ENCODE results near the gene ARFGEF3. TPM values are rescaled to one million over a fixed set of nuclear protein-coding genes. Genes with fewer than 3 reads are reported as not detected.
"Not testable (repeated sequence)": the region's sequence is repeated elsewhere in the genome, so short reads cannot be mapped to it uniquely, and the experiment has no call there.

The ARFGEF3 gene
- total and polyA plus RNA-seq, 5 experiments from 2014 or later: not detected

DNA sequence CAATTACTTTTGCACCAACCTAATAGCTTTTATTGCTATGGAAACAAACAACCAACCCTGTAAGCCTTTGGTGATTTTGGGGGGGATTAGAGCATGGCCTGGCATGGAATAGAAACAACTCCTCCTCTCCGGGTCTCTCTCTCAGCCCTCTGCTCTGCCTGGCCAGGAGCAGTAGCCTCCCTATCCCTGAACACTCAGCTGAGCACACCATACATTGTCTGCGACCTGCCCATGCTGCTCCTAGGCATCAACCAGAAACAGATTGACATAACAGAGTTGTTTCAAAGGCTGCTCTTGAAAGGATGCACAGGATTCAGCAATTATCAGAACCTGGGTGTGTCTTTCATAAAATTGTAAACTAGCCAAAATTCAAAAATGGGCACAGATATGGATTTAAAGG, 186.1 kb downstream of the ARFGEF3 start:
- POLR2A ChIA-PET: no interaction called here
- no peak for DNase-seq
- H3K27ac Mint-ChIP-seq: peak overlapping the region in 2 of 10 donors; percentile 24 to 58
- no peaks in the 10 kb centered on the region for H3K36me3 Mint-ChIP-seq
- no peak for ATAC-seq
- peaks cover 5 to 22% (median 9%) of the 10 kb centered on the region in 5 donors for H3K27me3 Mint-ChIP-seq
- no peaks in the 10 kb centered on the region for H3K4me1 Mint-ChIP-seq
- H3K9me3 Mint-ChIP-seq: no peaks in the 10 kb centered on the region
- H3K4me3 Mint-ChIP-seq: no peak overlapping the region

DNA sequence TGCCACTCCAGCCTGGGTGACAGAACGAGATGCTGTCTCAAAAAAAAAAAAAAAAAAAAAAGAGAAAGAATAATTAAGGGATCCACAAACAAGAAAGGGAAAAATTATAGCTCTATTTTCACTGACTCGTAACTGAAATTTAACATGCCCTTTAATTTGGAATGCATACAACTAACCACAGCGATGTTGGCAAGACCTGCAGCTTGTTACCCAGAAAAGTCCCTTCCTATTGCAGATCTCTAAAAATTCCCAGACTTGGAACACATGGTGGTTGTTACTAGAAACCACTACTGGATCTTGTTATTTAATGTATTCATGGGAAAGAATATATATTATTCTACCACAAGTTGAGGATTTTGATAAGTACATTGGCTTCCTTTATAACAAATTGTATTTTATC, 188.2 kb downstream of the ARFGEF3 start:
- H3K27me3 Mint-ChIP-seq: peaks cover 7 to 21% (median 9%) of the 10 kb centered on the region in 5 donors
- no peak overlapping the region for H3K27ac Mint-ChIP-seq
- ATAC-seq (no peak), DNase-seq (no peak)
- no peaks in the 10 kb centered on the region for H3K4me1 Mint-ChIP-seq
- no peaks in the 10 kb centered on the region for H3K9me3 Mint-ChIP-seq
- no peak overlapping the region for H3K4me3 Mint-ChIP-seq
- H3K36me3 Mint-ChIP-seq: no peaks in the 10 kb centered on the region
- POLR2A ChIA-PET: no interaction called here

DNA sequence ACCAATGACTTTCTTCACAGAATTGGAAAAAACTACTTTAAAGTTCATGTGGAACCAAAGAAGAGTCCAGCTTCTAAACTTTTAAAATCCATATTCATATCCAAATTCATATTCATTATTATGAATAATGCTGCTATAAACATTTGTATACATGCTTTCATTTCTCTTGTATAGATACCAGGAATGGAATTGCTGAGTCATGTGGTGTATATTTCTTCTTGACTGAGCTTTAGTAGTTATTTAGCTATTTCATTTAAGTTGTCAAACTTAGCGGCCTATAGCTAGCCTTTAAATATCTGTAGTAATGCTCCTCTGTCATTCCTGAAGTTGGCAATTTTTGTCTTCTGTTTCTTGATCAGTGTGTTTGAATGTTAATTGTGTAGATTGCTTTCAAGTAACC, 196.2 kb downstream of the ARFGEF3 start:
- Mint-ChIP-seq H3K9me3 (peaks cover 0 to 6% (median 1%) of the 10 kb centered on the region in 9 donors), H3K4me1 (peaks cover 0 to 2% (median 0%) of the 10 kb centered on the region in 4 donors), H3K36me3 (peaks cover 0 to under 1% (median 0%) of the 10 kb centered on the region in 3 donors), H3K4me3 (no peak overlapping the region), H3K27me3 (peaks cover 6 to 22% (median 10%) of the 10 kb centered on the region in 5 donors), H3K27ac (no peak overlapping the region)
- ATAC-seq (no peak), DNase-seq (no peak)
- POLR2A ChIA-PET: no interaction called here

DNA sequence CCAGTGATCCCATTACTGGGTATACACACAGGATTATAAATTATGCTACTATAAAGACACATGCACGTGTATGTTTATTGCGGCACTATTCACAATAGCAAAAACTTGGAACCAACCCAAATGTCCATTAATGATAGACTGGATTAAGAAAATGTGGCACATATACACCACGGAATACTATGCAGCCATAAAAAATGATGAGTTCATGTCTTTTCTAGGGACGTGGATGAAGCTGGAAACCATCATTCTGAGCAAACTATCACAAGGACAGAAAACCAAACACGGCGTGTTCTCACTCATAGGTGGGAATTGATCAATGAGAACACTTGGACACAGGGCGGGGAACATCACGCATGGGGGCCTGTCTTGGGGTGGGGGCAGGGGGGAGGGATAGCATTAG, 206.9 kb downstream of the ARFGEF3 start:
- H3K9me3 Mint-ChIP-seq, DNase-seq, H3K27ac Mint-ChIP-seq, ATAC-seq, H3K4me3 Mint-ChIP-seq, POLR2A ChIA-PET, H3K4me1 Mint-ChIP-seq, H3K36me3 Mint-ChIP-seq: not testable (repeated sequence)
- H3K27me3 Mint-ChIP-seq: peaks cover 8 to 38% (median 23%) of the 10 kb centered on the region in 5 donors

DNA sequence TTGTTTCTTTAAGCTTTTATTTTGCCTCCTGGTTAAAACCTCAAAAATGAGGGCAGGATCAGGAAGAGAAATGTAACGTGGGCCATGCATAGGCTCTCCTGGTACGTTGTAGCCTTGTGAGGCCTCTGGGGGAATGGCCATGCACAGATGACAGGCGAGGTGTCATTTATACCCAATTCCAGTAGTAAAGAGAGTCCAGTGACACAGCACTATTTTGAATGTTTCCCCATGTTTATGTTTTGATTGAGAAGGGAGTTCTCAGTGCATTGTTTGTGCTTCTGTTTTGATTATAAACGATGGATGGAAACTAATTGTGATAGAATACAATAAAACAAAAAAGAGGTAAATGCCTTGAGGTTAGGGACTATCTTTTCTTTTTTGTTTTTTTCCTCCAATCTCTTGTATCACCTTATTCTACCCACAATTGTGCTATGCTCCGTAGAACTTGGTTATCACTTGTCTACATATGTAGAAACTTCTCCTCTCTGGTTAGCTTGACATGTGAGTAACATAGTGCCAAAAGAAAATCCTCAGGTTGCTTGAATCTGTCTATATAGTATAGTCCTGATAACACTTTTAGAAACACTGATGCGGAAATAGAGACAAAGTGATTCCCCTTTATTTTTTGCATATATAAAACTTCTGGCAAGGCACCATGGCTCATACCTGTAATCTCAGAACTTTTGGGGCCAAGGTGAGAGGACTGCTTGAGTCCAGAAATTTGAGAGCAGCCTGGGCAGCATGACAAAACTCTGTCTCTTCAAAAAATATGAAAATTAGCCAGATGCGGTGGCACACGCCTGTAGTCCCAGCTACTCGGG, 209.1 kb downstream of the ARFGEF3 start:
- POLR2A ChIA-PET: no interaction called here
- Mint-ChIP-seq H3K9me3 (peaks cover 0 to 4% (median 0%) of the 10 kb centered on the region in 9 donors), H3K36me3 (no peaks in the 10 kb centered on the region), H3K27me3 (peaks cover 2 to 20% (median 15%) of the 10 kb centered on the region in 5 donors), H3K27ac (no peak overlapping the region), H3K4me3 (no peak overlapping the region), H3K4me1 (peaks cover 0 to 2% (median 0%) of the 10 kb centered on the region in 4 donors)
- DNase-seq (no peak), ATAC-seq (no peak)

DNA sequence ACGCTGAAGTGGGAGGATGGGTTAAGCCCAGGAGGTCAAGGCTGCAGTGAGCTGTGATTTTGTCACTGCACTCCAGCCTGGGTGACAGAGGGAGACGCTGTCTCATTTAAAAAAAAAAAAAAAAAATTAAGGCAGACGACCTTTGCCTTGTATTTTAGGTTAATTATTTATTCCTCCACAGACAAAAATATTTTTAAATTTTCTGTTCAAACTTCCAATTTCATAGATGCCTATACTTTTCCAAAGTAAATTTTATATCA, 209.6 kb downstream of the ARFGEF3 start:
- H3K9me3 Mint-ChIP-seq: peaks cover 0 to 4% (median 0%) of the 10 kb centered on the region in 9 donors
- H3K4me1 Mint-ChIP-seq: peaks cover 0 to 2% (median 0%) of the 10 kb centered on the region in 4 donors
- H3K36me3 Mint-ChIP-seq: no peaks in the 10 kb centered on the region
- peaks cover 2 to 17% (median 13%) of the 10 kb centered on the region in 5 donors for H3K27me3 Mint-ChIP-seq
- H3K27ac Mint-ChIP-seq: no peak overlapping the region
- POLR2A ChIA-PET: no interaction called here
- H3K4me3 Mint-ChIP-seq: no peak overlapping the region
- DNase-seq: no peak
- no peak for ATAC-seq

DNA sequence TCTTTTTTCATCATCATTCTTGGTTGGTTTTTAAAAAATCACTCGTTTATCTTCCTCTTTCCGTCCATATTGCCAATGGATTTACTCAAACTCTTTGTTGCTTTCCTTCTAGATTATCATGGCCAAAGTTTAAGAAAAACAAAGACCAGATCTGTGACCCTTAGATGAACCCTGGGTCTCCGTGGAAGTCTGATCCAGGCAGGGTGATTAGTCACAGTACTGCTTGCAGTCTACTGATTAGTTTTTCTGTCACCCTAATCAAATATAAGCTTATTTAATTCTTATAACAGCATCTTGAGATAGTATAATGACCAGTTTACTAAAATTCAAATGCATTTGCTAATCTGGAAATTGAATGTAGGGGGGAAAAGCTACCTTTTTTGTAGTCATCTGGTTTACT, 210.0 kb downstream of the ARFGEF3 start:
- ATAC-seq: no peak
- Mint-ChIP-seq H3K4me3 (no peak overlapping the region), H3K27me3 (peaks cover 2 to 16% (median 10%) of the 10 kb centered on the region in 5 donors), H3K36me3 (no peaks in the 10 kb centered on the region), H3K27ac (no peak overlapping the region), H3K9me3 (peaks cover 0 to 4% (median 0%) of the 10 kb centered on the region in 9 donors), H3K4me1 (peaks cover 0 to 2% (median 0%) of the 10 kb centered on the region in 4 donors)
- DNase-seq: no peak
- POLR2A ChIA-PET: no interaction called here

DNA sequence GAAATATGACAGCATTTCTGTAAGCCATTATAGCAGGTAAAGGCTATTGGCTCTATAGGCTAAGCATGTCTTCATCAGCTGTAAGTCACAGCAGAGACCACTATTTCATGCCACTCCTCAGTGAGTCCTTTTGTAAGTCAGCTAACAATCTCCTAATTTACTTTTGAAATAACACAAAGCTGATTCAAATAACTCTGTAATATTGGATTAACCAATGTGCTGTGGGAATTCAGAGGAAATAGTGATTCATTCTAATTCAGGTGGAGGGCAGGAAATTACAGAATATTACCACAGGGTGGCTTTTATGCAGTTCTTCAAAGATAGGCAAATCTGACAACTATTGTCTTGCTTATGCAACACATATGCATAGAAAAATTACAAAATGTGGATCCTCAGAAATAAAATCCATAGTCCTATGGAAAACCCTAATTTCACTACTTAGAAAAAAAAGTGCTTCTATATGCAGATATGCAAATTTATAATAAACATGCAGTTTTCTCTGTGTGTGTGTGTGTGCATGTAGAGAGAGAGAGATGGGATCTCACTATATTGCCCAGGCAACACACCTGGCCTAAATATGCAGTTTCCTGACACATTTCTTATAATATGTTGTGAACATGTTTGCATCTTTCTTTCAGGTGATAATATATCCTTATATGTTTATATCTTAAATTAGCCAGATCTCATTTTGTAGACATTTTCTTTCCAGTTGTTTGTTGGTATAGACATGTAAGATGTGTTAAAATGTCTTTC, 211.1 kb downstream of the ARFGEF3 start:
- peak in 3 of 10 donors; percentile 2 to 19 (median 18) for DNase-seq
- H3K36me3 Mint-ChIP-seq: no peaks in the 10 kb centered on the region
- peak in 1 of 2 donors; percentile 57 for ATAC-seq
- H3K4me1 Mint-ChIP-seq: peaks cover 0 to 2% (median 0%) of the 10 kb centered on the region in 4 donors
- H3K27me3 Mint-ChIP-seq: peaks cover 0 to 11% (median 2%) of the 10 kb centered on the region in 5 donors
- no peak overlapping the region for H3K27ac Mint-ChIP-seq
- peaks cover 0 to 1% (median 0%) of the 10 kb centered on the region in 9 donors for H3K9me3 Mint-ChIP-seq
- no peak overlapping the region for H3K4me3 Mint-ChIP-seq
- POLR2A ChIA-PET: no interaction called here

DNA sequence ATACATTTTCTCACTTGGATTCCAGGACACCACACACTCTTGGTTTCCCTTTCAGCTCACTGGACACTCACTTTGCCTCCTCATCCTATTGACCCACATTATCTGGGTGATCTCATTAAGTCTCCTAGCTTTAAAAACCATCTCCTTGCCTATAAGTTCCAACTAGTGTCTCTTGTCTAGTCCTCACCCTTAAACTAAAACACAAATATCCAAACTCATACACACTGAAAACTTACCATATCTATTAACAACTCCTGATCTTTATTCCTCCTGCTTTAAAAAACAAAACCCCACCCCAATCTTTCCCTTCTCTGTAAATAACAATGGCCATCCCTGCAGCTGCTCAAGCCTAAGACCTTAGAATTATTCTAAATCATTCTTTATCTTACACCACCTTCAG, 212.5 kb downstream of the ARFGEF3 start:
- Mint-ChIP-seq H3K36me3 (no peaks in the 10 kb centered on the region), H3K4me1 (peaks cover 0 to 2% (median 0%) of the 10 kb centered on the region in 4 donors), H3K9me3 (no peaks in the 10 kb centered on the region), H3K4me3 (no peak overlapping the region), H3K27ac (no peak overlapping the region), H3K27me3 (peaks cover 0 to 9% (median 0%) of the 10 kb centered on the region in 5 donors)
- DNase-seq (no peak), ATAC-seq (no peak)
- POLR2A ChIA-PET: interaction anchor here (0.5 kb wide), 1 partner anchor 70 kb away, joined by 3 read pairs; no protein-coding TSS in a partner anchor

DNA sequence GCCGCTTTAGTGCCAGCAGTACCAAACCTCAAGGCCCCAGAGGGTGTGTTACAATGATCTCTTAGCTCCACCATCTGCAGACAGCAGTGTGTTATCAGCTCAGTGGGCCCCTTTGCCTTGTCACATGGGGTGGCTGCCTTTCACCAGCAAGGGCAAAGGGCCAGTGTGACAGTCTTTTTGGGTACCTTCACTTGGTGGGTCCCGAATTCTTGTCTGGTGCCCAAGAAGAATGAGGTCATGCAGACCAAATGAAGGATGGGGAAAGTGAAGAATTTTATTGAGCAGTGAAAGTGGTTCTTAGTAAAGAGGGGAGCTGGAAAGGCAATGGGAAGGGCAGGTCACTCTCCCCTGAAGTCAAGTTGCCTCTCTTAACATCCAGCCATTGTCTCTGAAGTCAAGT, 213.1 kb downstream of the ARFGEF3 start:
- no peak overlapping the region for H3K4me3 Mint-ChIP-seq
- DNase-seq: no peak
- H3K4me1 Mint-ChIP-seq: peaks cover 0 to 2% (median 0%) of the 10 kb centered on the region in 4 donors
- H3K27ac Mint-ChIP-seq: no peak overlapping the region
- ATAC-seq: no peak
- H3K36me3 Mint-ChIP-seq: no peaks in the 10 kb centered on the region
- peaks cover 0 to 9% (median 0%) of the 10 kb centered on the region in 5 donors for H3K27me3 Mint-ChIP-seq
- H3K9me3 Mint-ChIP-seq: no peaks in the 10 kb centered on the region
- POLR2A ChIA-PET: no interaction called here

DNA sequence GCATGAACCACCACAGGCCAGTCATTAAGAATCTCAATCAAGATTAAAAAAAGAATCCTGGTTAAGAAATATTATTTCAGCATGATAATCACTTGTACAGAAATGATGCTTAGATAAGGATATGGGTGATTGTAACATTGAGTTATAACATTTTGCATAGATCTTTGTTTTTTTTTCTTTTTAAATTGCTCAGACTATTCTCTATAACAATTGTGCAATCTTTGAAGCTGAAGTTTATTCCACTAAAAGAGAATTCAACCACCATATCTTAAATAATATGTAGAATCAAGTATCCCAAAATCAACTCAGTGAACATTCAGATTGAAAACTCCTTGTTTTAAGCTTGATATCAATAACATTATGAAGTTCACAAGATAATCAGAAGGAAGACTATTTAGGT, 215.3 kb downstream of the ARFGEF3 start:
- Mint-ChIP-seq H3K4me3 (no peak overlapping the region), H3K27ac (no peak overlapping the region), H3K27me3 (peaks cover 0 to 3% (median 0%) of the 10 kb centered on the region in 5 donors), H3K9me3 (no peaks in the 10 kb centered on the region), H3K4me1 (peaks cover 0 to 2% (median 0%) of the 10 kb centered on the region in 4 donors), H3K36me3 (no peaks in the 10 kb centered on the region)
- ATAC-seq: no peak
- DNase-seq: no peak
- POLR2A ChIA-PET: interaction anchor here (1.1 kb wide), 1 partner anchor 27 kb away, joined by 4 read pairs; the partner anchor contains the start of gene HEBP2

DNA sequence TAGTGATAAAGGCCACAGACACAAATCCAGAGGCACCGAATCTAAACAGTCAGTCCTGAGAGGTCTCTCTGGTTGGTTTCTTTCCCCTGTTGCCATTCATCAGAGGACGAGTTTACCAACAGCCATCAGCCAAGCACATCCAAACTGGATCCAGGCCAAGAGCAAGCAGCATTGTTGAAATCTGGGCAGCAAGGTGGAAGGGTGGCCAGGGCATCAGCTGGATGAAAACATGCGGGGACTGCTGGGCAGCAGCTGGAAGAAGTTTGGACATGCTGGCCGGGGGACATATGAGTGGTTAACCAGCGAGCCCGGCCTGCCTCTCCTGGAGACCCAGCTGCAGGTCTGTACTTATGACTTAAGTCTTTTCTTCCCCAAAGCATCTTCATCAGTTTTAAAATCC, 216.1 kb downstream of the ARFGEF3 start, which contains the start of gene SMIM28:
TSS of gene SMIM28 (plus strand) at position 62 of the 400 bp plus-strand sequence. CDS start at position 230, 168 bp downstream.
- ATAC-seq: no peak
- no peak for DNase-seq
- H3K36me3 Mint-ChIP-seq: no peaks in the 10 kb centered on the region
- POLR2A ChIA-PET: interaction anchor here (1.1 kb wide), 1 partner anchor 26 kb away, joined by 4 read pairs; the partner anchor contains the start of gene HEBP2
- H3K4me3 Mint-ChIP-seq: no peak within 1 kb of the TSS
- H3K9me3 Mint-ChIP-seq: no peaks in the 10 kb centered on the region
- H3K27me3 Mint-ChIP-seq: peaks cover 0 to 3% (median 2%) of the 10 kb centered on the region in 5 donors
- no peaks in the 10 kb centered on the region for H3K4me1 Mint-ChIP-seq
- no peak within 1 kb of the TSS for H3K27ac Mint-ChIP-seq

DNA sequence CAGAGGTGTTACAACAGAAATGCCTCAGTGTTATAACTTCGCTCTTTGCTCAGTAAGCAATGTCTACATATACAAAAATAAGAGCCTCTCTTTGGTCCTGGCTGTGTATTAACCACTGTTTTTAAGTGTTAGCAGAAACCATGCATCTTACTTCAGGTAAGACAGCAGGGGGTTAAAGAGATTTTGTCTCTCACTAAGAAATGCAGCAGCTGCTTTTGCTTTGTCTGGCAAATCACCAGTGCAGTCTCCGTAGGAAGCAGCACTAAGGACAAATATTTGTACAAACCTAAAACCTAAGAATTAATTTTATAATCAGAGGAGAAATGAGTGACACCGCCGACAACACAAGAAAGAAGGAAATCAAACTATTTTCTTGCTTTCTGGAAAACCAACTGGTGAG, 216.7 kb downstream of the ARFGEF3 start:
- no peaks in the 10 kb centered on the region for H3K36me3 Mint-ChIP-seq
- H3K27me3 Mint-ChIP-seq: peaks cover 0 to 4% (median 2%) of the 10 kb centered on the region in 5 donors
- H3K9me3 Mint-ChIP-seq: no peaks in the 10 kb centered on the region
- no peak overlapping the region for H3K4me3 Mint-ChIP-seq
- DNase-seq: no peak
- H3K27ac Mint-ChIP-seq: no peak overlapping the region
- ATAC-seq: no peak
- H3K4me1 Mint-ChIP-seq: no peaks in the 10 kb centered on the region
- POLR2A ChIA-PET: no interaction called here
